H1 (cell line): ENCODE data around the gene ZNF358. TPM values are rescaled to one million over a fixed set of nuclear protein-coding genes. Genes with fewer than 3 reads are reported as not detected.

Experiments
- CTCF ChIA-PET: fragments of 300-600 bp; sonication (Branson Sonifier 250); formaldehyde crosslinking; loops from one replicate; lab custom pipeline; 2021; ENCODE audit not compliant: partially characterized antibody; lab: Charles Lee
- POLR2A ChIA-PET: fragments of 300-600 bp; sonication (Branson Sonifier 250); formaldehyde crosslinking; loops from one replicate; lab custom pipeline; 2021; ENCODE audit warnings: inconsistent platforms; ENCODE audit not compliant: partially characterized antibody; lab: Charles Lee
- DNase-seq, 2 experiments: peaks; one replicate each; pipeline versions ENCODE4 v3.0.0 to v3.0.0-alpha.2; 2010 to 2022; ENCODE audit warnings: low spot score in 2 of 2, low read depth in 1 of 2, mixed read lengths in 1 of 2
- FAIRE-seq: peaks from 2 replicates; lab custom pipeline; 2011; peaks lifted over from hg19 to GRCh38; lab: Jason Lieb, UNC
- H2AFZ ChIP-seq: 2 replicates; pipeline ENCODE4 v1.8.1; 2012; ENCODE audit warnings: low read length, inconsistent platforms
- H2AK5ac ChIP-seq: 2 replicates; pipeline ENCODE4 v1.6.1; 2013; ENCODE audit warnings: low read depth, low read length
- H2BK120ac ChIP-seq: replicated peaks from 2 replicates; pipeline ENCODE3; 2013; ENCODE audit warnings: low read depth, low read length, inconsistent platforms
- H2BK12ac ChIP-seq: 2 replicates; pipeline ENCODE4 v1.6.1; 2013; ENCODE audit warnings: low read depth, low read length
- H2BK15ac ChIP-seq: 2 replicates; pipeline ENCODE4 v1.6.1; 2013; ENCODE audit warnings: low read length
- H2BK20ac ChIP-seq: 2 replicates; pipeline ENCODE4 v1.6.1; 2013; ENCODE audit warnings: low read length
- H2BK5ac ChIP-seq: 2 replicates; pipeline ENCODE4 v1.6.1; 2013; ENCODE audit warnings: low read depth, low read length
- H3K14ac ChIP-seq: 2 replicates; pipeline ENCODE4 v1.6.1; 2013; ENCODE audit warnings: inconsistent platforms; ENCODE audit not compliant: insufficient read length
- H3K18ac ChIP-seq: 2 replicates; pipeline ENCODE4 v1.6.1; 2013; ENCODE audit warnings: low read length; ENCODE audit errors: extremely low read depth
- H3K23ac ChIP-seq: 2 replicates; pipeline ENCODE4 v1.6.1; 2013; ENCODE audit warnings: inconsistent platforms; ENCODE audit not compliant: insufficient read length
- H3K23me2 ChIP-seq: 2 replicates; pipeline ENCODE4 v1.6.1; 2013; ENCODE audit warnings: low read depth, low read length
- H3K27ac ChIP-seq: 2 replicates; pipeline ENCODE4 v1.6.1; 2011; ENCODE audit warnings: low read depth, low read length, inconsistent platforms
- H3K27me3 ChIP-seq, 4 experiments: replicated peaks in 1 of 4; 1 replicate in 1 of 4; 2 replicates in 3 of 4; pipeline versions ENCODE4 v1.6.1 to v1.8.1; 2011 to 2013; ENCODE audit warnings: low read length in 3 of 4, mild to moderate bottlenecking in 3 of 4, inconsistent platforms in 2 of 4, mixed read lengths in 2 of 4, moderate library complexity in 1 of 4; ENCODE audit not compliant: control insufficient read depth in 3 of 4, insufficient read depth in 3 of 4; ENCODE audit errors: extremely low read depth in 1 of 4
- H3K36me3 ChIP-seq, 4 experiments: 2 replicates each; pipeline versions ENCODE4 v1.6.1 to v1.8.1; 2011 to 2013; ENCODE audit warnings: mild to moderate bottlenecking in 4 of 4, low read length in 3 of 4, moderate library complexity in 2 of 4, control low read depth in 1 of 4, inconsistent platforms in 1 of 4; ENCODE audit not compliant: insufficient read depth in 4 of 4, control insufficient read depth in 2 of 4
- H3K4ac ChIP-seq: replicated peaks from 2 replicates; pipeline ENCODE3; 2013; ENCODE audit warnings: low read length, low read depth, mixed read lengths, inconsistent platforms; ENCODE audit not compliant: insufficient read length
- H3K4me1 ChIP-seq, 4 experiments: replicated peaks in 1 of 4; 1 replicate in 1 of 4; 2 replicates in 3 of 4; pipeline versions ENCODE4 v1.6.1 to v1.8.1; 2011 to 2013; ENCODE audit warnings: low read length in 3 of 4, inconsistent platforms in 2 of 4, mixed read lengths in 1 of 4; ENCODE audit not compliant: insufficient read depth in 4 of 4, control insufficient read depth in 3 of 4
- H3K4me2 ChIP-seq, 2 experiments: 2 replicates each; pipeline versions ENCODE4 v1.6.1 to v1.8.1; 2011 to 2013; ENCODE audit warnings: low read depth in 2 of 2, low read length in 2 of 2, control low read depth in 1 of 2, inconsistent platforms in 1 of 2, mild to moderate bottlenecking in 1 of 2; ENCODE audit not compliant: insufficient read depth in 1 of 2
- H3K4me3 ChIP-seq, 4 experiments: fragments of 200-600, 300-600 bp in 1 of 4; sonication (generic), shearing (Covaris generic), sonication (Bioruptor Twin) in 1 of 4; 2 replicates each; pipeline versions ENCODE4 v1.5.1 to v1.8.1; 2011 to 2016; ENCODE audit warnings: low read length in 4 of 4, low read depth in 3 of 4, control low read depth in 2 of 4, inconsistent platforms in 2 of 4, mild to moderate bottlenecking in 2 of 4, mixed read lengths in 1 of 4, moderate library complexity in 1 of 4; ENCODE audit not compliant: insufficient read depth in 2 of 4; ENCODE audit errors: extremely low read depth in 1 of 4
- H3K56ac ChIP-seq: replicated peaks from 2 replicates; pipeline ENCODE3; 2013; ENCODE audit warnings: low read depth, mild to moderate bottlenecking, mixed read lengths, low read length, inconsistent platforms; ENCODE audit not compliant: insufficient read length
- H3K79me1 ChIP-seq: 2 replicates; pipeline ENCODE4 v1.6.1; 2013; ENCODE audit warnings: low read depth, low read length, control low read depth
- H3K79me2 ChIP-seq, 2 experiments: 2 replicates each; pipeline versions ENCODE4 v1.6.1 to v1.8.1; 2012 to 2013; ENCODE audit warnings: low read length in 2 of 2, mild to moderate bottlenecking in 2 of 2, inconsistent platforms in 1 of 2; ENCODE audit not compliant: insufficient read depth in 2 of 2, control insufficient read depth in 1 of 2
- H3K9ac ChIP-seq, 4 experiments: replicated peaks in 1 of 4; 1 replicate in 1 of 4; 2 replicates in 3 of 4; pipeline versions ENCODE4 v1.6.1 to v1.8.1; 2011 to 2013; ENCODE audit warnings: low read depth in 3 of 4, low read length in 3 of 4, control low read depth in 2 of 4, mild to moderate bottlenecking in 2 of 4, moderate library complexity in 2 of 4, inconsistent platforms in 1 of 4; ENCODE audit errors: extremely low read depth in 1 of 4
- H3K9me3 ChIP-seq, 2 experiments: 2 replicates each; pipeline versions ENCODE4 v1.6.1 to v1.8.1; 2012 to 2013; ENCODE audit warnings: mild to moderate bottlenecking in 2 of 2, moderate library complexity in 2 of 2, control low read depth in 1 of 2, inconsistent platforms in 1 of 2, low read depth in 1 of 2, low read length in 1 of 2, mixed read lengths in 1 of 2; ENCODE audit not compliant: insufficient read depth in 2 of 2
- H4K20me1 ChIP-seq, 2 experiments: replicated peaks in 1 of 2; 2 replicates each; pipeline versions ENCODE3 to v1.8.1; 2011 to 2013; ENCODE audit warnings: inconsistent platforms in 2 of 2, low read length in 2 of 2, mild to moderate bottlenecking in 1 of 2; ENCODE audit not compliant: insufficient read depth in 2 of 2, control insufficient read depth in 1 of 2
- H4K5ac ChIP-seq: 2 replicates; pipeline ENCODE4 v1.6.1; 2013; ENCODE audit warnings: low read length, low read depth, mixed read lengths, inconsistent platforms; ENCODE audit not compliant: insufficient read length
- H4K8ac ChIP-seq: 2 replicates; pipeline ENCODE4 v1.8.0; 2013; ENCODE audit warnings: mild to moderate bottlenecking, moderate library complexity, low read length, inconsistent platforms; ENCODE audit not compliant: insufficient read depth; ENCODE audit errors: extremely low read depth
- H4K91ac ChIP-seq: replicated peaks from 2 replicates; pipeline ENCODE3; 2013; ENCODE audit warnings: low read length, mixed read lengths, inconsistent platforms; ENCODE audit not compliant: insufficient read length
- BCL11A ChIP-seq, 2 experiments: IDR thresholded peaks; one replicate each; pipeline ENCODE4 v1.6.1; 2011; ENCODE audit warnings: low read depth in 2 of 2, low read length in 2 of 2, mild to moderate bottlenecking in 2 of 2
- CHD2 ChIP-seq: IDR thresholded peaks from 2 replicates; pipeline ENCODE4 v1.6.1; 2012; ENCODE audit warnings: low read length, improper control_type of control experiment
- JUND ChIP-seq: IDR thresholded peaks from 2 replicates; pipeline ENCODE4 v1.6.1; 2011; ENCODE audit warnings: mild to moderate bottlenecking, improper control_type of control experiment, low read length
- KDM1A ChIP-seq: fragments of 200-600, 300-600 bp; sonication (generic); IDR thresholded peaks from 2 replicates; pipeline ENCODE4 v1.7.1; 2016; ENCODE audit warnings: mild to moderate bottlenecking, low read length, borderline replicate concordance
- MAFK ChIP-seq: IDR thresholded peaks from 2 replicates; pipeline ENCODE4 v1.6.1; 2012; ENCODE audit warnings: low read depth, mild to moderate bottlenecking, improper control_type of control experiment, low read length
- WGBS, 2 experiments: shearing (Covaris generic) in 1 of 2; methylation state at CpG; one replicate each; pipeline versions ENCODE4 v1.1.6 to v1.1.7; 2013 to 2015; ENCODE audit warnings: low lambda C conversion rate in 2 of 2, mixed read lengths in 2 of 2, inconsistent platforms in 1 of 2, low coverage in 1 of 2, missing lambda C conversion rate in 1 of 2; ENCODE audit not compliant: insufficient replicate concordance in 2 of 2, insufficient coverage in 1 of 2, insufficient read length in 1 of 2; ENCODE audit errors: extremely low coverage in 1 of 2, missing lambda C conversion rate in 1 of 2; 5-methylcytosine and 5-hydroxymethylcytosine counted together
- polyA plus RNA-seq, 7 experiments: library from polyadenylated mRNA; depleted of rRNA in 3 of 7; stranded (reverse) in 5 of 7; unstranded in 2 of 7; fragments of >200 nt in 5 of 7; fragments of 200-250 nt in 2 of 7; gene quantifications; 1 replicate in 5 of 7; 2 replicates in 1 of 7; 4 replicates in 1 of 7; pipeline versions ENCODE4 v1.2.1 to v1.2.3, GENCODE V29; 2011 to 2013; ENCODE audit warnings: missing spikeins in 2 of 7, mixed read lengths in 2 of 7
- total RNA-seq: library from RNA; stranded (reverse); fragmentation: NEBNext Ultra II Directional; extraction: Animal tissue kit (Norgen Biotek cat#: 25700); gene quantifications from 2 replicates; pipeline ENCODE4 v1.2.1, GENCODE V29; 2021
- TF ChIP-seq, protein P1 (sequence below): IDR thresholded peaks from 2 replicates; pipeline ENCODE4 v1.6.1; 2012; ENCODE audit warnings: inconsistent platforms

ZNF358 gene
- total and polyA plus RNA-seq, 2 of the 8 experiments (the other 6 are each of a cell fraction or from before 2014, with no cell fraction given): 40.0 to 60.3 TPM

DNA sequence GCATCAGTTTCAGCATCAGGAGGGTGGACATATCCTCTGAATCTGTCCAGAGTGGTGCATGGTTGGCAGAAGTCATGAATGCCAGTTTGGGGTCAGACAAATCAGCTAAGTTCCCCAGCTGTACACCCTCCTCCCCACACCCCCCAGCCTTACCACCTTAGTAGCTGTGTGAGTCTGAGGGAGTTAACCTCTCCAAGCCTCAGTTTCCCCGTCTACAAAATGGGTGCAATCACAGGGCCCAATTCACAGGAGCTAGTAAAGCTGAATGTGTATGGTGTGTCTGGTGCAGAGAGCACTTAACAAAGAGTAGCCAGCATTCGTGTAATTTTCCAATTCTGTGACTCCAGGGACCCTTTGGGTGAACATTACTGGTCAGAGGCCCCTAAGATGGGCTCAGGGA, 13.4 kb upstream of the ZNF358 start:
- no peak overlapping the region for H2BK5ac ChIP-seq
- no peak overlapping the region for H4K91ac ChIP-seq
- no peak overlapping the region for H3K18ac ChIP-seq
- ChIA-PET POLR2A (no interaction called here), CTCF (interaction anchor here (0.9 to 1.5 kb wide), 2 partner anchors 8 to 40 kb away, joined by 3 to 4 read pairs; no protein-coding TSS in a partner anchor)
- H3K9ac ChIP-seq: no peak overlapping the region
- H3K79me2 ChIP-seq: no peaks in the 10 kb centered on the region
- H3K9me3 ChIP-seq: peaks cover 0 to 5% of the 10 kb centered on the region in 2 experiments; a peak in 1 of 4 replicates
- H2BK120ac ChIP-seq: no peak overlapping the region
- no peak overlapping the region for H2AFZ ChIP-seq
- 43% methylated on average over 2 of the region's 2 CpGs; no CpG with 5 or more reads in 1 of the 2 experiments for WGBS, 2 experiments
- no peak overlapping the region for H2BK20ac ChIP-seq
- no peak overlapping the region for H2BK15ac ChIP-seq
- H3K4me3 ChIP-seq: no peak overlapping the region
- H4K20me1 ChIP-seq: no peaks in the 10 kb centered on the region
- H3K79me1 ChIP-seq: no peaks in the 10 kb centered on the region
- H3K56ac ChIP-seq: no peak overlapping the region
- H4K8ac ChIP-seq: no peak overlapping the region
- no peak overlapping the region for H3K27ac ChIP-seq
- DNase-seq (no peak), FAIRE-seq (no peak)
- H2AK5ac ChIP-seq: no peak overlapping the region
- no peak overlapping the region for H4K5ac ChIP-seq
- no peak overlapping the region for H3K23ac ChIP-seq
- peaks cover 1 to 33% (median 25%) of the 10 kb centered on the region in 4 experiments for H3K27me3 ChIP-seq
- no peak overlapping the region for H3K4ac ChIP-seq
- TF ChIP-seq, protein P1, sequence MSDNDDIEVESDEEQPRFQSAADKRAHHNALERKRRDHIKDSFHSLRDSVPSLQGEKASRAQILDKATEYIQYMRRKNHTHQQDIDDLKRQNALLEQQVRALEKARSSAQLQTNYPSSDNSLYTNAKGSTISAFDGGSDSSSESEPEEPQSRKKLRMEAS: no peak
- TF ChIP-seq MAFK (no peak), JUND (no peak), CHD2 (no peak), BCL11A (IDR thresholded peaks at IDR 0.05; ENCODE audit: low read depth in 2 of 2, low read length in 2 of 2) (no peak), KDM1A (peak; percentile 48; the same call in 1 of the 2 replicates)
- TF ChIP-seq, all 59 proteins: peak for 1
- Histone ChIP-seq H3K4me1 (peaks cover 0 to 13% (median 10%) of the 10 kb centered on the region in 4 experiments; a peak in 5 of 7 replicates), H3K14ac (no peak overlapping the region), H2BK12ac (no peak overlapping the region), H3K36me3 (no peaks in the 10 kb centered on the region), H3K4me2 (no peak overlapping the region), H3K23me2 (peaks cover 14% of the 10 kb centered on the region; the same call in 1 of the 2 replicates)
